Transverse colon (tissue), 4 donors: ENCODE results near the gene RGL3. TPM values are rescaled to one million over a fixed set of nuclear protein-coding genes. Genes with fewer than 3 reads are reported as not detected.

Experiments
- DNase-seq: peaks from one replicate; pipeline ENCODE4 v3.0.0-alpha.2; 2019
- H3K27ac ChIP-seq, 4 donors: fragments of 200-600 bp; sonication (generic); 2 replicates each; pipeline ENCODE4 v1.5.1; 2016 to 2018; ENCODE audit warnings: inconsistent platforms in 4 of 4
- H3K27me3 ChIP-seq: fragments of 200-600 bp; sonication (generic); 2 replicates; pipeline ENCODE4 v1.5.1; 2017; ENCODE audit warnings: inconsistent platforms
- H3K36me3 ChIP-seq, 4 donors: fragments of 200-600 bp; sonication (generic); 2 replicates each; pipeline ENCODE4 v1.5.1; 2017 to 2019; ENCODE audit warnings: inconsistent platforms in 4 of 4
- H3K4me1 ChIP-seq, 4 donors: fragments of 200-600 bp; sonication (generic); 2 replicates each; pipeline ENCODE4 v1.5.1; 2017 to 2020; ENCODE audit warnings: inconsistent platforms in 4 of 4
- H3K4me3 ChIP-seq, 4 donors: fragments of 200-600 bp; sonication (generic); 1 replicate in 1 of 4; 2 replicates in 3 of 4; pipeline versions ENCODE4 v1.5.1 to v1.6.1; 2017 to 2019; ENCODE audit warnings: inconsistent platforms in 4 of 4
- H3K9me3 ChIP-seq, 2 donors: fragments of 200-600 bp; sonication (generic); 2 replicates each; pipeline ENCODE4 v1.5.1; 2017 to 2019; ENCODE audit warnings: inconsistent platforms in 2 of 2
- CTCF ChIP-seq, 5 experiments: fragments of 200-600 bp in 3 of 5; fragments of 450-650 bp in 2 of 5; sonication (generic) in 3 of 5; IDR thresholded peaks; 1 replicate in 2 of 5; 2 replicates in 3 of 5; pipeline ENCODE4 v1.5.1; 2016 to 2017; ENCODE audit warnings: antibody characterized with exemption in 5 of 5, inconsistent platforms in 3 of 5, mild to moderate bottlenecking in 2 of 5, moderate library complexity in 1 of 5
- EP300 ChIP-seq: sonication (generic); formaldehyde crosslinking; IDR thresholded peaks from one replicate; pipeline ENCODE4 v1.6.1; 2017; ENCODE audit warnings: antibody characterized with exemption, low read depth
- POLR2A ChIP-seq: fragments of 450-650 bp; IDR thresholded peaks from one replicate; pipeline ENCODE4 v1.6.1; 2016; ENCODE audit warnings: antibody characterized with exemption, mild to moderate bottlenecking, moderate library complexity
- POLR2AphosphoS5 ChIP-seq, 3 donors: sonication (generic); formaldehyde crosslinking; IDR thresholded peaks; one replicate each; pipeline ENCODE4 v1.6.1; 2016; ENCODE audit warnings: antibody characterized with exemption in 3 of 3
- WGBS, 2 donors: methylation state at CpG; one replicate each; pipeline ENCODE4 v1.1.5; 2018; ENCODE audit warnings: low coverage in 1 of 2; 5-methylcytosine and 5-hydroxymethylcytosine counted together
- in situ Hi-C, 4 donors: fragments of 200-750 bp; cut with MboI; loops; one replicate each; pipeline versions ENCODE4 v1.15.0 to v1.15.1; 2017; ENCODE audit warnings: low sequenced_read_pairs in 3 of 4, low pct_ligation_motif_present in 1 of 4, low pct_unique_long_range_greater_than_20kb in 1 of 4
- intact Hi-C: fragments of 100-400 bp; cut with DNase I; formaldehyde crosslinking; loops from one replicate; pipeline ENCODE4 v1.15.1; 2023; ENCODE audit warnings: low total_unique reads
- total RNA-seq, 4 donors: library from RNA; depleted of rRNA; stranded (reverse); fragments of >200 nt; gene quantifications; one replicate each; pipeline ENCODE4 v1.1.0, GENCODE V29; 2016

RGL3 gene
- total RNA-seq, 4 donors from 2014 or later, result 6.7 to 78.9 (median 28.1) TPM

DNA sequence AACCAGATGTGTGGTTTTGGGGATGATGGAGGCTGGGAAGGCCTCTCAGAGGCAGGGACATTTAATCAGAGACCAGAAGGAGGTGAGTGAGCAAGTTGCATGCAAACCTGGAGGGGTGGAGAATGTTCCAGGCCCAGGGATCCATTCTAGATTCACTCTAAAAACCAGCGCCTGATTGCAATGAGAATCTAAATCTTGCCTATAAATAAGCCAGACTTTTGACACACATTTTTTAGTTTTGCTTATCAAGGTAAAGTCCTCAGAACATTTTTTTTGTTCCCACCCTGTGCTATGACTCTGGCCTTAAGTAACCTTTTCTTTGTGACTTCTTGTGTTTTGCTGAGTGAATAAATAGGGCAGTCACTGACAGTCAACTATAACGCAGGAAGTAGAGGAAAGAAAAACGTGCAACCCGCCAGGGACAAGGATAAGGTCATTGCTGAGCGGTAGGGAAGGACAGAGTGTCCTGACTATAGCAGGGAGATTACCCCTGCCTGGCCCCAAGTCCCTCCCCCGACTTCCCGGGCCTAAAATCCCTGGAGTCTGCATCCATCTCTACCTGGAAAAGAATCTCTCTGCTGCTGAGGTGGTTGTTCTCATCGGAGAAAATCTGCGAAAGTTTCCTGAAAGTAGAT is 14.4 kb downstream of the RGL3 start:
- Histone ChIP-seq H3K27ac (no peak overlapping the region), H3K4me1 (no peaks in the 10 kb centered on the region), H3K4me3 (no peak overlapping the region), H3K27me3 (peaks cover 9% of the 10 kb centered on the region), H3K36me3 (no peaks in the 10 kb centered on the region), H3K9me3 (no peaks in the 10 kb centered on the region)
- TF ChIP-seq CTCF (IDR thresholded peaks at IDR 0.05) (no peak), POLR2AphosphoS5 (IDR thresholded peaks at IDR 0.05) (no peak), POLR2A (no peak), EP300 (no peak)
- 67 to 72% methylated on average over 4 to 9 of the region's 9 CpGs for WGBS, 2 donors
- DNase-seq, result no peak
- in situ Hi-C loops (no loop called here), intact Hi-C loops (no loop called here)

DNA sequence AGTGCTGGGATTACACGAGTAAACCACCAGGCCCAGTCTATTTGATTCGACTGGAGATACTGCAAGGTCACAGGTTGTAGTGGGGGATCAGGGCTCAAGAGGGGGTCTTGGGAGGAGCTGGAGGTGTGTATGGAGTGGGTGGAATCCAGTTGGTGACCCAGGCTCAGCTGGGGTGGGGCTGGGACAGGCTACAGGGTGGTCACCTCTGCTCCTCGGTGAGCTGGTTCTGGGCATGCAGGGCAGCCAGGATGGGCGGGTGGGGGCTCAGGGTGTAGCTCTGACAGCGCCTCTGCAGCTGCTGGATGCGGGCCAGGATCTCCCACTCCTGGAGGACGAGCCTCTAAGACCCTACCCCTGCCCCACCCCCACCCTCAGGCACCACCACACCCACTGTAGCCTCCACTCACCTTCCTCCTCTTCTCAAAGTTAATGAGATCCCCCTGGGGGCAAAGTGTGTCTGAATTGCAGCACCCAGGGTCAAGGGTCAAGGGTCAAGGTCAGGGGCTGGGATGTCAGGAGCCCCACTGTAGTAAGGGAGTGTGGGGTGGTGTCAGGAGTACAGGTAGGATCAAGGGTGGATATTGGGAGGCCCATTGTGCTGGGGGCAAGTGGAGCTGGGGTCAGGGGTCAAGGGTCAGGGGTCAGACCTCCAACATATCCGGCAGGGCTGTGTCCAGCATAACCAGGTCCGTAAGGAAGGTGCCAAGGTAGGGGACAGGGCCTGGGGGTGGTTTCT is 17.1 kb downstream of the RGL3 start:
- in situ Hi-C loops (no loop called here), intact Hi-C loops (no loop called here)
- no peaks in the 10 kb centered on the region for H3K36me3 ChIP-seq
- no peak for DNase-seq
- H3K27me3 ChIP-seq, result peaks cover 9% of the 10 kb centered on the region
- H3K4me1 ChIP-seq, result no peaks in the 10 kb centered on the region
- H3K4me3 ChIP-seq, result no peak overlapping the region
- H3K27ac ChIP-seq, result no peak overlapping the region
- TF ChIP-seq POLR2AphosphoS5 (IDR thresholded peaks at IDR 0.05) (no peak), EP300 (no peak), CTCF (IDR thresholded peaks at IDR 0.05) (no peak), POLR2A (no peak)
- WGBS, 2 donors, result 89% methylated on average over 7 of the region's 9 CpGs; no CpG with 5 or more reads in 1 of the 2 donors
- H3K9me3 ChIP-seq, result no peaks in the 10 kb centered on the region

DNA sequence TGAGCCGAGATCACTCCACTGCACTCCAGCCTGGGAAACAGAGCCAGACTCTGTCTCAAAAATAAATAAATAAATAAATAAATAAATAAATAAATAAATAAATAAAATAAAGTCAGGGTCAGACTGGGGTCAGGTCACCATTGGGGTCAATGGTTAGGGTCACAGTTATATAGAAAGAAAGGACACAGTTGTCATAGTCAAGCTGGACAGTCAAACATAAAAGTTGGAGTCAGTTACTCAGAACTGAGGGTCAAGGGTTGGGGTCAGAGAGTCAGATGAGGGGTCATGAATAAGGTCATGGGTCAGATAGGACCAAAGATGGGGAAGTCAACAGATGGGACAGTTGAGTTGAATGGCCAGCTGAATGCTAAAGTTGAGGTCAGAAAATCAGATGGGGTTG is 18.3 kb downstream of the RGL3 start:
- no peak overlapping the region for H3K27ac ChIP-seq
- H3K27me3 ChIP-seq, result peaks cover under 1% of the 10 kb centered on the region
- TF ChIP-seq CTCF (IDR thresholded peaks at IDR 0.05) (no peak), POLR2AphosphoS5 (IDR thresholded peaks at IDR 0.05) (no peak), POLR2A (no peak), EP300 (no peak)
- H3K9me3 ChIP-seq, result no peaks in the 10 kb centered on the region
- WGBS, 2 donors, result 67 to 100% methylated on average over 1 of the region's 1 CpG
- intact Hi-C loops, result no loop called here
- DNase-seq, result no peak
- no peak overlapping the region for H3K4me3 ChIP-seq
- H3K36me3 ChIP-seq, result no peaks in the 10 kb centered on the region
- no peaks in the 10 kb centered on the region for H3K4me1 ChIP-seq
- in situ Hi-C loops, result no loop called here

DNA sequence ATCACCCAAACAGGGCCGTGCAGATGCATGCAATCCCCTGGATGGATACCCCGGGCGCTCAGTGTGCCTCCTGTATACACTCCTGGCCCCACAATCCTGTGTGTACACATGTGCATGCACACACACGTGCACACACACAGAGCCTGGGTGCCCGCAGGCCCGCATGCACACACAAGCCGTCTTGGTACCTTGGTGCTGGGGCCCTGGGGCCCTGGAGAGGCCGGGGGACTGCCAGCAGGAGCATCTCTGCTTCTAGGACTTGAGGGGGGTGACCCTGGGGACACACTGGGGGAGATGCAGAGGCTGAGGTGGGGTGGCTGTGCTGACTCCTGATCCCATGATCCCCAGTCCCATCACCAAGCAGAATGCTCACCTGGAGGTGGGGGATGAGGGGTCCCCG is 19.4 kb downstream of the RGL3 start:
- no peak overlapping the region for H3K4me3 ChIP-seq
- no peaks in the 10 kb centered on the region for H3K27me3 ChIP-seq
- intact Hi-C loops (loop anchor here (10.0 kb wide), 1 partner anchor 355 kb away; no protein-coding TSS in a partner anchor), in situ Hi-C loops (loop anchor here in 1 of 4 donors (25.0 kb wide), 1 partner anchor 88 kb away; the partner anchor contains the start of gene ELAVL3)
- DNase-seq, result no peak
- no peaks in the 10 kb centered on the region for H3K9me3 ChIP-seq
- no peak overlapping the region for H3K27ac ChIP-seq
- WGBS, 2 donors, result 89% methylated on average over 8 of the region's 9 CpGs; no CpG with 5 or more reads in 1 of the 2 donors
- no peaks in the 10 kb centered on the region for H3K36me3 ChIP-seq
- H3K4me1 ChIP-seq, result no peaks in the 10 kb centered on the region
- TF ChIP-seq POLR2A (no peak), POLR2AphosphoS5 (IDR thresholded peaks at IDR 0.05) (no peak), CTCF (IDR thresholded peaks at IDR 0.05) (no peak), EP300 (no peak)
